ENCODE measurements around the gene PRRX2.
"Not testable (repeated sequence)": the region's sequence is repeated elsewhere in the genome, so short reads cannot be mapped to it uniquely, and the experiment has no call there.

Gene PRRX2

DNA sequence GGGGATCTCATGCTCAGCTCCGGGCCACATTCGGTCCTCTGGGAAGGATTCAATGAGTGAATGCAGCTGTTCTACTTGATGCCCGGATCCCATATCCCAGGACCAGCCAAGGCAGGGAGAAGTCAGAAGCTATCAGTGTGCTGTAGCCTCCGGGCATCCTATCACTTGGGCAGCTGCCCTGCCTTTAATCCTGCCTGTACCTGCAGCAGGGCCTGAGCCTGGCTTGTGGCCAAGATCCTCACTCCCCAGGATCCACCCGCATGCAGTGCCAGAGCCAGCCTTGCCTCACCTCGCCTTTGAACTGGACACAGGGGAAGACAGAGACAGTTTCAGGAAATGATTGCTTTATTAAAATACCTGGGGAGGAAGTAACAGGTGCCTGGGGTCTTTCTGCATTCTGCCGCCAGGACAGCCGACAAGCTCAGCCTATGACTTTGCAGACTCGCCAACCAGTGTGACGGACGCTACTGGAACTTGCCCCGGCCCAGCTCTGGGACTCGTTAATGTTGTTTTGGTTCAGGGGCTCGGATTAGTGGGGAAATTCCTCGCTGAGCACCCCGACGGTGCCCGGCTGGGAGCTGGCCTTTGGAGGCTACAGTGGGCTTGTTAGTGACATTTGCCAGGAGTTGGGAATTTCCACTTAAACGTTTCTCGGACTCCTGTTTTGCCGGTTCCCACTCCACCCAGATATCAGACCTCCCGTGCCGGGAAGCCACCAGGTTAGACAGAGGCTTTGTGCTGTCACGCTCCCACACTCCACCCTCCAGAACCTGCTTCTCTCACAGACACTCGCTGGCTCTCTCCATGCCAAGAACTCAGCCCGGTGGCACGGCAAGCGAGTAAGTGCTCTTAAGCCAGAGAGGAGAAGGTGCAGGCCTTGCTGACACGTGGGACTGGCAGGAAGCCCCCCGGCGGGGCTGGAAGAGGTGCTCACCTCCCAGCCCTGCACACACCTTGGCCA, 86.7 kb downstream of the PRRX2 start:
- Histone ChIP-seq H3K4me1 (ENCODE audit: insufficient read depth, low read length) (peaks cover 7% of the 10 kb centered on the region), H3K36me3 (ENCODE audit: insufficient read depth, low read length) (no peaks in the 10 kb centered on the region), H3K9me3 (ENCODE audit: insufficient read depth, low read depth, low read length) (no peaks in the 10 kb centered on the region), H3K4me3 (ENCODE audit: low read length) (peak overlapping the region; percentile 14; the same call in 1 of the 2 replicates), H3K9ac (ENCODE audit: low read depth, low read length) (no peak overlapping the region; the same call in 1 of the 2 replicates), H3K27ac (ENCODE audit: low read depth, low read length) (no peak overlapping the region), H3K27me3 (ENCODE audit: insufficient read depth, low read length) (no peaks in the 10 kb centered on the region)
- 85% methylated on average over 31 of the region's 31 CpGs for WGBS

DNA sequence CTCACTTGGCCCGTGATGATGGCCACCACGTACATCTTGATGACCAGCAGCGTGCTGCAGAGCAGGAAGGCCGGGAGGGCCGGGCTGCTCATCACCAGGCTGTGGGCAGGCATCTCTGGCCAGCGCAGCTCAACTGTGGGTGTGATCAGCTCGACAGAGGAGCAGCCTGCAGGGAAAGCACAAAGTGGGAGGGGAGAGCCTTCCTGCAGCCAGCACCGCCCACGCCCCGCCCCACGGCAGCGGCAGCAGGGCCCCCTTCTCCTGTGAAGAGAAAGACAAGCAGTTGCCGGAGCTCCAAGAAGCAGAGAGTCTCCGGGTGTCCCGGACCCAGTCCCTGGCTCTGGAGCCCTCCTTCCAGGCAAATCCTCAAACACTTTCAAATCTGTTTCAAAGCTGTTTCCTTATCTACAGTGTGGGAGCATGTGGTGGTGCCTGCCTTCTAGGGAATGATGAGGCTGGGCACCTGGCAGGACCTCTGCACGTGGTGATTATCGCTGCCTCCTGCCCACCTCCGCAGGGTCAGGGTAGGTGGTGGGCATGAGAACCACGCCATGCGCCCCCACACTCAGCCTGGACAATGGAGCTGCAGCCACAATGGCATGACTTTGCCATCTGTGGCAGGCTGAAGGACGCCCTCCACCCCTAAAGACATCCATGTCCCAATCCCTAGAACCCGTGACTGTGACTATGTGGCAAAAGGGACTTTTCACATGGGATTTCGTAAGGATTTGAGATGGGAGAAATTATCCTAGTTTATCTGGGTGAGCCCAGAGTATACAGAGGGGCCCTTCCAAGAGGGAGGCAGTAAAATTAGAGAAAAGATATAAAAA, 87.7 kb downstream of the PRRX2 start, which contains the start of gene PTGES:
Gene PTGES (minus strand): TSS at position 143 of the 830 bp plus-strand sequence. CDS start 30 bp downstream, at position 113.
- 37% methylated on average over 23 of the region's 23 CpGs for WGBS
- Histone ChIP-seq H3K9ac (ENCODE audit: low read depth, low read length) (no peak within 1 kb of the TSS; the same call in 1 of the 2 replicates), H3K4me3 (ENCODE audit: low read length) (peak within 1 kb of the TSS; percentile 14; the same call in 1 of the 2 replicates)

DNA sequence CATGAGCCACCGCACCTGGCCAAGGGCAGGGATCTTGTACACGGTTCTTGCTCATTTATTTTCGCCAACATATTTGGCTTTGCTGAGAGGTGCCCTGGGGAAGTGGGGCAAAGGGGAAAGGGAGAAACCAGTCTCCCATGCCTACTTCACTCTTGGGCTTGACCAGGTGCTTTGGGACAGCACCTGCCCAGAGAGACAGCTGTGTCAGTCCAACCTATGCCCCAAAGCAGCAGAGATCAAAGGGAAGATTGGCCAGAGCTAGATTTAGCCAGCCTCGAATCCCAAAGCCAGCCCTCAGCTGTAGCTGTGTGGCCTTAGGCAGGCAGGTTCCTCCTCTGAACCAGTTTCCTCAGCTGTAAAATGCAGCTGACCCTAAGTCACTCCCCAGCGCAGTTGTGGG, 89.7 kb downstream of the PRRX2 start:
- H3K4me1 ChIP-seq (ENCODE audit: insufficient read depth, low read length) = peaks cover 7% of the 10 kb centered on the region
- no peaks in the 10 kb centered on the region for H3K36me3 ChIP-seq (ENCODE audit: insufficient read depth, low read length)
- WGBS = 95% methylated on average over 5 of the region's 5 CpGs
- no peaks in the 10 kb centered on the region for H3K27me3 ChIP-seq (ENCODE audit: insufficient read depth, low read length)
- no peak overlapping the region for H3K4me3 ChIP-seq (ENCODE audit: low read length)
- no peak overlapping the region for H3K27ac ChIP-seq (ENCODE audit: low read depth, low read length)
- H3K9me3 ChIP-seq (ENCODE audit: insufficient read depth, low read depth, low read length) = no peaks in the 10 kb centered on the region
- H3K9ac ChIP-seq (ENCODE audit: low read depth, low read length) = no peak overlapping the region

More for the DNA sequence above, 87.7 kb downstream of the PRRX2 start, which contains the start of gene PTGES:
- Histone ChIP-seq H3K4me1 (ENCODE audit: insufficient read depth, low read length) (peaks cover 7% of the 10 kb centered on the region), H3K9me3 (ENCODE audit: insufficient read depth, low read depth, low read length) (no peaks in the 10 kb centered on the region), H3K27me3 (ENCODE audit: insufficient read depth, low read length) (no peaks in the 10 kb centered on the region), H3K36me3 (ENCODE audit: insufficient read depth, low read length) (no peaks in the 10 kb centered on the region), H3K27ac (ENCODE audit: low read depth, low read length) (no peak within 1 kb of the TSS)

DNA sequence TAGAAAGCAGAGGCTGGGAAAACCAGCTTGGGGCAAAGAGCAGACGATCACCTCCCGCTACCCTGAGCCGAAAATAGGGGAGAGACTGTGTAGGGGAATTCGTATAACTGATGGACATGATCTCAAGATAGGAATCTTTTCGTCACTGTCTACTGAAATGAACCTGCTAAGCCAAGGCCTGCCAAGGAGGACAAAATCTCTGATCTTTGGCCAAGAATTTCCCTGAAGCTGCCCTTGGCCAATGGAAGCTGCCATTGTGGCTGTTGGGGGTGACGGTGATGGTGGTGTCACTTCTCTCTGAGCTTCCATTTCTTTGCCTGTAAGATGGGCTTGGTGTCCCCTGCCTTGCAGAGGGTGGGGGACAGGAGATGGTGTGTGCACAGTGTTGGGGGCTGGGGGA, 90.7 kb downstream of the PRRX2 start:
- 97% methylated on average over 6 of the region's 6 CpGs for WGBS

DNA sequence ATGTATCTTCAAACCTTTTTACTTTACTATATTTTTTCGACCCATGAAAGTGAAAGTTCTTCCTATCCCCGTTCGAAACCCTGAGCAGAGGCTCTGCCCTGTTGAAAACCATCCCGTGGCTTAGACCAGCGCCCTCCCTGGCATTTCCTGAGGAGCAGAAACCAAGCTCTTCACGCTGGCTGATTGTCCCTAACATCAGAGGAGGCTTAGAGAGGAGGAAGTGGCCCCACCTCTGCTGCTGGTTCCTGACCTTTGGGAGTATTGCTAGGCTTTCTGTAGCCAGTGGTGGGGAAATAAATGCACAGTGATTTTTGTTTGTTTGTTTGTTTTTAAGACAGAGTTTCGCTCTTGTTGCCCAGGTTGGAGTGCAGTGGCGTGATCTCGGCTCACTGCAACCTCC, 91.6 kb downstream of the PRRX2 start:
- no peak overlapping the region for H3K9ac ChIP-seq (ENCODE audit: low read depth, low read length)
- 84% methylated on average over 9 of the region's 9 CpGs for WGBS
- no peaks in the 10 kb centered on the region for H3K27me3 ChIP-seq (ENCODE audit: insufficient read depth, low read length)
- no peaks in the 10 kb centered on the region for H3K36me3 ChIP-seq (ENCODE audit: insufficient read depth, low read length)
- H3K4me3 ChIP-seq (ENCODE audit: low read length) = no peak overlapping the region
- H3K9me3 ChIP-seq (ENCODE audit: insufficient read depth, low read depth, low read length) = no peaks in the 10 kb centered on the region
- H3K4me1 ChIP-seq (ENCODE audit: insufficient read depth, low read length) = peaks cover 7% of the 10 kb centered on the region
- H3K27ac ChIP-seq (ENCODE audit: low read depth, low read length) = no peak overlapping the region

More for the DNA sequence above, 90.7 kb downstream of the PRRX2 start:
- no peaks in the 10 kb centered on the region for H3K9me3 ChIP-seq (ENCODE audit: insufficient read depth, low read depth, low read length)
- H3K27me3 ChIP-seq (ENCODE audit: insufficient read depth, low read length) = no peaks in the 10 kb centered on the region
- H3K36me3 ChIP-seq (ENCODE audit: insufficient read depth, low read length) = no peaks in the 10 kb centered on the region
- H3K9ac ChIP-seq (ENCODE audit: low read depth, low read length) = no peak overlapping the region
- H3K27ac ChIP-seq (ENCODE audit: low read depth, low read length) = no peak overlapping the region
- H3K4me3 ChIP-seq (ENCODE audit: low read length) = no peak overlapping the region
- H3K4me1 ChIP-seq (ENCODE audit: insufficient read depth, low read length) = peaks cover 7% of the 10 kb centered on the region

DNA sequence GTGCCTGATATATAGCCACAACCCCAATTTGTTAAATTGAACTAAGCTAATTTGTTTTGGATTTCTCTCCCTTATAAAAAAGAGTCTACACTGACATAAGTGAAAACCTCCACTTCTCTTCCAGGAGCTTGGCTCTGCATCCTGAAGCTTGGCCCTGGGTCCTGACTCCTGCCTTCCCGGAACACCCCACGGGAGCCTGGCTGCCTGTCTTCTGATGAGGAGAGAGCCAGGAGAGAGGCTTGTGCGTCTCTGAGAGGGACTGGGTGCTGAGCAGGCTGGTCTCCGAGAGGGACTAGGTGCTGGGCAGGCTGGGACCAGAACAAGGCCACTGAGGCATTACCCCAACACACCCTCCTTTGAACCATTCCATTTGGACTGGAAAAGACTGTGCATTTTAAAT, 93.9 kb downstream of the PRRX2 start:
- Histone ChIP-seq H3K27ac (ENCODE audit: low read depth, low read length) (no peak overlapping the region), H3K36me3 (ENCODE audit: insufficient read depth, low read length) (no peaks in the 10 kb centered on the region), H3K27me3 (ENCODE audit: insufficient read depth, low read length) (no peaks in the 10 kb centered on the region), H3K4me3 (ENCODE audit: low read length) (no peak overlapping the region), H3K9me3 (ENCODE audit: insufficient read depth, low read depth, low read length) (no peaks in the 10 kb centered on the region), H3K9ac (ENCODE audit: low read depth, low read length) (no peak overlapping the region), H3K4me1 (ENCODE audit: insufficient read depth, low read length) (no peaks in the 10 kb centered on the region)
- WGBS = 90% methylated on average over 4 of the region's 4 CpGs

DNA sequence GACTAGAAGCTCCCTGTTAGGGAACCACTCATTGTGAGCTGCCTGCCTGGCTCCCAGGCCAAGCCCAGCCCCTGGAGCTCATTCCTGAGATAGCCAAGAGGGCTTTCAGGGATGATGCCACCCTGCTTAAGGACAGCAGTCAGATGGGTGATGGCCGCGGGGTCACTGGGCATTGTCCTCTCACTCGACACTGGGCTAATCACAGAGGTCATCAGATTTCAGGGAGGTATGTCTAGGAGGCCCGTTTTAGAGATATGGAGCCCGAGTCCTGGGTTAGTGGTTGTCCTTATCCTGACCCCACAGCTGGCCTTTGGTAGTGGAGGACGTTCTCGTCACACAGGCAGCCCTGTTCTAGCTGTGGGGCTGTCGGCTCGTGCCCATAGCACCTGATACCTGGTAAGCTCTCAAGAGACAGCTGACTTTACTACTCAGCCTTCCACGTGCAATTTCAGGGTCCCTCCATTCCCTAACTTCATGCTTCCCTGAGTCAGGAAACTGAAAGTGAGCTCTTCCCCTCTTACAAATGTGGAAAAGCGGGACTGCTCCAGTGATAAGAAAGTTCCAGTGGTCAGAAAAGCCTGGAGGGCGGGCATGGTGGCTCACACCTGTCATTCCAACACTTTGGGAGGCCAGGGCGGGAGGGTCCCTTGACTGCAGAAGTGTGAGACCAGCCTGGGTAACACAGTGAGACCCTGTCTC, 94.5 kb downstream of the PRRX2 start:
- Histone ChIP-seq H3K27me3 (ENCODE audit: insufficient read depth, low read length) (no peaks in the 10 kb centered on the region), H3K9me3 (ENCODE audit: insufficient read depth, low read depth, low read length) (no peaks in the 10 kb centered on the region), H3K4me3 (ENCODE audit: low read length) (no peak overlapping the region), H3K9ac (ENCODE audit: low read depth, low read length) (no peak overlapping the region), H3K27ac (ENCODE audit: low read depth, low read length) (no peak overlapping the region), H3K36me3 (ENCODE audit: insufficient read depth, low read length) (no peaks in the 10 kb centered on the region), H3K4me1 (ENCODE audit: insufficient read depth, low read length) (no peaks in the 10 kb centered on the region)
- 88% methylated on average over 13 of the region's 13 CpGs for WGBS

DNA sequence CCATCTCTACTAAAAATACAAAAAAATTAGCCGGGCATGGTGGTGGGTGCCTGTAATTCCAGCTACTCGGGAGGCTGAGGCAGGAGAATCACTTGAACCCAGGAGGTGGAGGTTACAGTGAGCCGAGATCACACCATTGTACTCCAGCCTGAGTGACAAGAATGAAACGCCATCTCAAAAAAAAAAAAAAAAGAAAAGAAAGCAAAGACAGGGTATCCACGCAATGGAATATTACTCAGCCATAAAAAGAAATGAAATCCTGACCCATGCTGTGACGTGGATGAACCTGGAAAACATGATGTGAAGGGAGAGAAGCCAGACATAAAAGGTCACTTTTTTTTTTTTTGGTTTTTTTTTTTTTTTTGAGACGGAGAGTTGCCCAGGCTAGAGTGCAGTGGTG, 95.3 kb downstream of the PRRX2 start:
- H3K4me3 ChIP-seq (ENCODE audit: low read length); H3K36me3 ChIP-seq (ENCODE audit: insufficient read depth, low read length); H3K4me1 ChIP-seq (ENCODE audit: insufficient read depth, low read length); H3K27ac ChIP-seq (ENCODE audit: low read depth, low read length); H3K27me3 ChIP-seq (ENCODE audit: insufficient read depth, low read length); H3K9ac ChIP-seq (ENCODE audit: low read depth, low read length); H3K9me3 ChIP-seq (ENCODE audit: insufficient read depth, low read depth, low read length): not testable (repeated sequence)
- WGBS = 97% methylated on average over 7 of the region's 7 CpGs

DNA sequence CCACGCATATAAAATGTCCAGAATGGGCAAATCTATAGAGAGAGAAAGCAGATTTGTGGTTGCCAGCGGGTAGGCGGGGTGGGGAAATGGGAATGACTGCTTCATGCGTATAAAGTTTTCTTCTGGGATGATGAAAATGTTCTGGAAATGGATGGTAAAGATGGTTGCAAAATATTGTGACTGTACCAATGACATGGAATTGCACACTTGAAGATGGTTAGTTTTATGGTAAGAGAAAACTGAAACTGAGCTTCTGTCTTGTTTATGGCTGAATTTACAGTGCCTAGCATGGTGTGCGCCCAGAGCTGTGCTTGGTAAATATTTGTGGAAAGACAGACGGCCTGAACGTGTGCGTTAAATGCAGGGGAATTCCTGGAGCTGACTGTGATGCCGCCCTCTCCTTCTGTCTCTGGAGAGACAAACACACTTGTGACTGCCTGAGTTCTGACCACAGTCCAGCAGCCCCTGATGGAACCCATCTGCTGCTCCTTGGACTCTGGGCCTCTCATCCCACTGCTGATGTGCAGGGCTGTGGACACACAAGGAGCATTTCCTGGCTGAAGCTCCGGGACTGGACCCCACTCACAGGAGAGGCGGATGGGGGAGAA, 96.0 kb downstream of the PRRX2 start:
- Histone ChIP-seq H3K4me3 (ENCODE audit: low read length) (no peak overlapping the region), H3K36me3 (ENCODE audit: insufficient read depth, low read length) (no peaks in the 10 kb centered on the region), H3K27me3 (ENCODE audit: insufficient read depth, low read length) (no peaks in the 10 kb centered on the region), H3K27ac (ENCODE audit: low read depth, low read length) (no peak overlapping the region), H3K9ac (ENCODE audit: low read depth, low read length) (no peak overlapping the region), H3K4me1 (ENCODE audit: insufficient read depth, low read length) (no peaks in the 10 kb centered on the region), H3K9me3 (ENCODE audit: insufficient read depth, low read depth, low read length) (no peaks in the 10 kb centered on the region)
- WGBS = 90% methylated on average over 11 of the region's 11 CpGs

DNA sequence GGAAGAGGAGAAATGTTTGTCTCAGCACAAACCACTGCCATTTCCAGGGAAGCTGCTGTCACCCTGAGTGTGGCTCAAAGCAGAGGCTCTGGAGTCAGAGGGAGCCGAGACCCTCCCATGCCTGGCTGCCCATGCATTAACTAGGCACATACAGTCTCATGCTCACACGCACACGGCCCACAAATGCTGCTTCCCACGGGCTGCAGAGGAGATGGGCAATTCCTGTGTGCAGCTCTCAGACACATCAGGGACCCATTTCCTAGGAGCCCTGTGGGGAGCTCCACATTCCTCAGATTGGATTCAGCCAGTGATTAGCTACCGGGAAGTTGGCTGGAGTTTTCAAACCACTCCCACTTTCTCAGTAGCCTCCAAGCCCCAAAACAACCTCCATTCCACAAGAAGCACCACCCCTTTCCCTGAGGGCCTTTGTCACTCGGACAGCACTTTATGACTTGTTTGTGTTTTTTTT, 96.5 kb downstream of the PRRX2 start:
- whole genome bisulfite sequencing = 67% methylated on average over 6 of the region's 6 CpGs
- Histone ChIP-seq H3K27ac (ENCODE audit: low read depth, low read length) (no peak overlapping the region), H3K9me3 (ENCODE audit: insufficient read depth, low read depth, low read length) (no peaks in the 10 kb centered on the region), H3K27me3 (ENCODE audit: insufficient read depth, low read length) (no peaks in the 10 kb centered on the region), H3K36me3 (ENCODE audit: insufficient read depth, low read length) (no peaks in the 10 kb centered on the region), H3K9ac (ENCODE audit: low read depth, low read length) (no peak overlapping the region), H3K4me3 (ENCODE audit: low read length) (no peak overlapping the region), H3K4me1 (ENCODE audit: insufficient read depth, low read length) (no peaks in the 10 kb centered on the region)
